K562 (cell line): Measurements from ENCODE around the gene ELP1. TPM values are rescaled to one million over a fixed set of nuclear protein-coding genes. Genes with fewer than 3 reads are reported as not detected.
A peak's percentile ranks its signal among the peaks of the same experiment; 100 is the strongest.

ENCODE experiments used
- CEBPG ChIP-seq, 3 experiments: fragments of 200-800 bp in 1 of 3; sonication (Bioruptor generic) in 1 of 3; sonication (generic) in 1 of 3; formaldehyde crosslinking in 1 of 3; IDR thresholded peaks in 2 of 3; conservative IDR thresholded peaks in 1 of 3; 2 replicates each; pipeline versions ENCODE4 v1.6.1 to v1.8.0; 2016 to 2022; ENCODE audit warnings: missing compliant biosample characterization in 2 of 3, missing genetic modification characterization in 2 of 3, mild to moderate bottlenecking in 1 of 3, missing genetic modification reagents in 1 of 3
- CREB3 ChIP-seq: fragments of 450-650 bp; conservative IDR thresholded peaks from 2 replicates; pipeline ENCODE4 v1.6.1; 2016; ENCODE audit warnings: missing genetic modification characterization, low read depth, mild to moderate bottlenecking, missing compliant biosample characterization, moderate library complexity
- E2F4 ChIP-seq: sonication (generic); formaldehyde crosslinking; IDR thresholded peaks from 2 replicates; pipeline ENCODE4 v1.8.0; 2022; ENCODE audit warnings: mild to moderate bottlenecking, low read depth, missing genetic modification reagents
- GMEB1 ChIP-seq: fragments of 250-450 bp; sonication (Bioruptor Pico); IDR thresholded peaks from 2 replicates; pipeline ENCODE4 v1.4.0; 2020; ENCODE audit warnings: mild to moderate bottlenecking
- HNRNPUL1 ChIP-seq: fragments of 200-400 bp; formaldehyde crosslinking; IDR thresholded peaks from 2 replicates; pipeline ENCODE4 v1.6.1; 2017; ENCODE audit warnings: low read length
- RERE ChIP-seq: sonication (generic); formaldehyde crosslinking; IDR thresholded peaks from 2 replicates; pipeline ENCODE4 v1.8.0; 2023; ENCODE audit warnings: missing genetic modification reagents, mild to moderate bottlenecking, borderline replicate concordance
- SOX6 ChIP-seq: fragments of 450-650 bp; IDR thresholded peaks from 2 replicates; pipeline ENCODE4 v1.6.1; 2014; ENCODE audit warnings: mild to moderate bottlenecking
- TCF3 ChIP-seq: sonication (generic); formaldehyde crosslinking; IDR thresholded peaks from 2 replicates; pipeline ENCODE4 v1.4.0; 2020; ENCODE audit warnings: mild to moderate bottlenecking, missing genetic modification reagents
- TRIM25 ChIP-seq: fragments of 450-650 bp; IDR thresholded peaks from 2 replicates; pipeline ENCODE4 v1.7.0; 2016; ENCODE audit warnings: borderline replicate concordance
- ZNF766 ChIP-seq: fragments of 200-800 bp; sonication (Bioruptor generic); conservative IDR thresholded peaks from 2 replicates; pipeline ENCODE4 v1.6.1; 2016; ENCODE audit warnings: missing genetic modification characterization, missing compliant biosample characterization
- polyA plus RNA-seq, 8 experiments: library from polyadenylated mRNA; depleted of rRNA in 4 of 8; stranded (reverse) in 5 of 8; unstranded in 3 of 8; fragments of >200 nt; fragmentation: Nextera tagmentation in 2 of 8; fragmentation: Illumina TruSeq in 1 of 8; extraction: Ambion mirVana in 2 of 8; extraction: Trizol in 1 of 8; gene quantifications; 2 replicates each; pipeline versions ENCODE4 v1.2.1 to v1.2.3, GENCODE V29; 2011 to 2014; ENCODE audit warnings: inconsistent platforms in 1 of 8, missing spikeins in 1 of 8
- total RNA-seq, 7 experiments: library from RNA; depleted of rRNA in 6 of 7; stranded (reverse); fragments of >200 nt in 6 of 7; fragmentation: Illumina TruSeq in 2 of 7; extraction: Trizol in 2 of 7; gene quantifications; 2 replicates each; pipeline versions ENCODE4 v1.2.1 to v1.2.3, GENCODE V29; 2011 to 2021; ENCODE audit warnings: low replicate concordance in 1 of 7

Gene ELP1
- total and polyA plus RNA-seq, 9 of the 15 experiments (the other 6 are each of a cell fraction or from before 2014, with no cell fraction given): 17.0 to 48.6 (median 39.7) TPM

GRCh38 chr9:108933718-108934322 is at the start of gene ELP1 (continued):
- TF ChIP-seq TCF3 (0 out of 2 replicates have a peak, but pooled peaks have one; percentile 3), GMEB1 (peak; percentile 71), CEBPG (CRISPR knock-in tag; IDR thresholded peaks at IDR 0.05) (peak; percentile 32; the same call in 1 of the 2 replicates), CEBPG (tag; conservative IDR thresholded peaks at IDR 0.05 in 1 of 2, IDR thresholded peaks at IDR 0.05 in 1 of 2) (no peak), RERE (0 out of 2 replicates have a peak, but pooled peaks have one; percentile 56), E2F4 (CRISPR knock-in tag) (0 out of 2 replicates have a peak, but pooled peaks have one; percentile 10), SOX6 (peak; percentile 40; the same call in 1 of the 2 replicates), CREB3 (tag) (0 out of 2 replicates have a peak, but pooled peaks have one; percentile 62), HNRNPUL1 (no peak), ZNF766 (CRISPR knock-in tag) (0 out of 2 replicates have a peak, but pooled peaks have one; percentile 34), TRIM25 (no peak)
